GM23338 (cell line): ENCODE measurements around the gene PCDHGA9.

Source experiments
- CREB1 ChIP-seq: fragments of 250-450 bp; sonication (Bioruptor Pico); IDR thresholded peaks from 2 replicates; pipeline ENCODE4 v1.5.0; 2020; ENCODE audit warnings: low read depth, mild to moderate bottlenecking, moderate library complexity
- CTCF ChIP-seq, 2 experiments: fragments of 200-600 bp in 1 of 2; sonication (generic) in 1 of 2; conservative IDR thresholded peaks; 2 replicates each; pipeline versions ENCODE4 v1.5.1 to v1.6.1; 2016 to 2017; ENCODE audit warnings: antibody characterized with exemption in 2 of 2, low read depth in 2 of 2, mild to moderate bottlenecking in 2 of 2, moderate library complexity in 1 of 2
- EZH2 ChIP-seq: fragments of 200-600 bp; sonication (generic); IDR thresholded peaks from one replicate; pipeline ENCODE4 v1.8.0; 2017; ENCODE audit warnings: antibody characterized with exemption, mild to moderate bottlenecking, low read depth; ENCODE audit not compliant: unreplicated experiment
- EZH2phosphoT487 ChIP-seq: fragments of 200-600 bp; sonication (generic); IDR thresholded peaks from one replicate; pipeline ENCODE4 v1.8.1; 2018; ENCODE audit warnings: antibody characterized with exemption; ENCODE audit not compliant: unreplicated experiment
- JUNB ChIP-seq: IDR thresholded peaks from one replicate; pipeline ENCODE4 v1.6.1; 2016; ENCODE audit warnings: antibody characterized with exemption; ENCODE audit not compliant: unreplicated experiment
- POLR2AphosphoS5 ChIP-seq: IDR thresholded peaks from 2 replicates; pipeline ENCODE4 v1.6.1; 2016; ENCODE audit warnings: antibody characterized with exemption, low read depth
- REST ChIP-seq: IDR thresholded peaks from one replicate; pipeline ENCODE4 v1.6.1; 2018; ENCODE audit warnings: antibody characterized with exemption; ENCODE audit not compliant: unreplicated experiment
- ZNF114 ChIP-seq: fragments of 250-450 bp; sonication (Bioruptor Pico); IDR thresholded peaks from 2 replicates; pipeline ENCODE4 v1.5.0; 2020; ENCODE audit warnings: mild to moderate bottlenecking, moderate library complexity
- ZNF331 ChIP-seq: fragments of 250-450 bp; sonication (Bioruptor Pico); IDR thresholded peaks from 2 replicates; pipeline ENCODE4 v1.5.0; 2020; ENCODE audit warnings: low read depth, mild to moderate bottlenecking, moderate library complexity
- TF ChIP-seq, protein P1 (sequence below): IDR thresholded peaks from 2 replicates; pipeline ENCODE4 v1.6.1; 2016; ENCODE audit warnings: antibody characterized with exemption

DNA sequence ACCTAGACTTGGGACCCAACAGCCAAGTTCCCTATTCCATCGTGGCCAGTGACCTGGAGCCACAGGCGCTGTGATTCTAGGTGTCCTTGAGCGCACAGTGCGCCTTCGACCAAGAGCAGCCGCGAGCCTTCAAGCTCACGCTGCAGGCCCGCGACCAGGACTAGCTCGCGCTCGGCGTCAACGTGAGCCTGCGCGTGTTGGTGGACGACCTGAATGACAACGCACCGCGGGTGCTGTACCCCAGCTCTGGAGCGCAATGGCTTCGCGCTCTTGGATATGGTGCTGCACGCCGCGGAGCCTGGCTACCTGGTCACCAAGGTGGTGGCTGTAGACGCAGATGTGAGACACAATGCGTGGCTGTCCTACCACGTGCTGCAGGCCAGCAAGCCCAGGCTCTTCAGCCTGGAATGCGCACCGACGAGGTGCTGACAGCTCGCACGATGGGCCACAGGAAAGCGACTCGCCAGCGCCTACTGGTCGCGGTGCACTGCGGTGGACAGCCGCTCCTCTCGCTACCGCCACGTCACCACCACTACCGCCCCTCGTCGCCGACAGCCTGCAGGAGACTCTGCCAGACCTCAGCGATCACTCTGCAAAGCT is 39.1 kb downstream of the PCDHGA9 start:
- TF ChIP-seq CTCF (conservative IDR thresholded peaks at IDR 0.05; ENCODE audit: low read depth in 2 of 2), result no peak
- no peak for TF ChIP-seq POLR2AphosphoS5
- TF ChIP-seq, protein P1, sequence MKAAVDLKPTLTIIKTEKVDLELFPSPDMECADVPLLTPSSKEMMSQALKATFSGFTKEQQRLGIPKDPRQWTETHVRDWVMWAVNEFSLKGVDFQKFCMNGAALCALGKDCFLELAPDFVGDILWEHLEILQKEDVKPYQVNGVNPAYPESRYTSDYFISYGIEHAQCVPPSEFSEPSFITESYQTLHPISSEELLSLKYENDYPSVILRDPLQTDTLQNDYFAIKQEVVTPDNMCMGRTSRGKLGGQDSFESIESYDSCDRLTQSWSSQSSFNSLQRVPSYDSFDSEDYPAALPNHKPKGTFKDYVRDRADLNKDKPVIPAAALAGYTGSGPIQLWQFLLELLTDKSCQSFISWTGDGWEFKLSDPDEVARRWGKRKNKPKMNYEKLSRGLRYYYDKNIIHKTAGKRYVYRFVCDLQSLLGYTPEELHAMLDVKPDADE, result no peak
- no peak for TF ChIP-seq REST
- TF ChIP-seq EZH2, result no peak
- TF ChIP-seq EZH2phosphoT487, result no peak
- no peak for TF ChIP-seq CREB1 (CRISPR knock-in tag)
- no peak for TF ChIP-seq JUNB
- TF ChIP-seq ZNF331 (CRISPR knock-in tag), result no peak
- TF ChIP-seq ZNF114 (CRISPR knock-in tag), result no peak
